GM18520 (cell line): ENCODE measurements around the gene MYL4.
A peak's percentile ranks its signal among the peaks of the same experiment; 100 is the strongest.
"Not testable (repeated sequence)": the region's sequence is repeated elsewhere in the genome, so short reads cannot be mapped to it uniquely, and the experiment has no call there.

Experiments used
- ATAC-seq: cut with Tn5 transposase; IDR thresholded peaks from one replicate; pipeline ENCODE4 v1.9.1; 2021; ENCODE audit not compliant: unreplicated experiment

Gene MYL4

GRCh38 chr17:47192554-47192953, 16.6 kb upstream of the MYL4 start:
- no peak for ATAC-seq

- no peak for ATAC-seq
Observed at GRCh38 chr17:47193931-47194511, 15.1 kb upstream of the MYL4 start.

- no peak for ATAC-seq
Observed at GRCh38 chr17:47197821-47198220, 11.3 kb upstream of the MYL4 start.

- ATAC-seq: no peak
Observed at GRCh38 chr17:47199627-47200324, 9.4 kb upstream of the MYL4 start.

GRCh38 chr17:47200325-47200664, 8.9 kb upstream of the MYL4 start:
- ATAC-seq: no peak

- no peak for ATAC-seq
Observed at GRCh38 chr17:47201166-47201565, 8.0 kb upstream of the MYL4 start.

GRCh38 chr17:47203984-47204721, 5.0 kb upstream of the MYL4 start:
- ATAC-seq: no peak

- ATAC-seq: peak; percentile 40
Observed at GRCh38 chr17:47204722-47205418, 4.3 kb upstream of the MYL4 start.

- ATAC-seq: peak; percentile 22
Observed at GRCh38 chr17:47205419-47205963, 3.7 kb upstream of the MYL4 start.

- no peak for ATAC-seq
Observed at GRCh38 chr17:47207143-47208067, 1.7 kb upstream of the MYL4 start.

GRCh38 chr17:47209499-47209898, 351 bp downstream of the MYL4 start:
- no peak for ATAC-seq

- ATAC-seq: no peak
Observed at GRCh38 chr17:47210105-47210504, 957 bp downstream of the MYL4 start.

GRCh38 chr17:47210779-47211178, 1.6 kb downstream of the MYL4 start:
- no peak for ATAC-seq

GRCh38 chr17:47212458-47212857, 3.3 kb downstream of the MYL4 start:
- no peak for ATAC-seq

GRCh38 chr17:47213540-47213939, 4.4 kb downstream of the MYL4 start:
- no peak for ATAC-seq

- no peak for ATAC-seq
Observed at GRCh38 chr17:47214931-47215330, 5.8 kb downstream of the MYL4 start.

GRCh38 chr17:47216821-47217220, 7.7 kb downstream of the MYL4 start:
- ATAC-seq: not testable (repeated sequence)

GRCh38 chr17:47217279-47217678, 8.1 kb downstream of the MYL4 start:
- not testable (repeated sequence) for ATAC-seq

- ATAC-seq: no peak
Observed at GRCh38 chr17:47218896-47219430, 9.8 kb downstream of the MYL4 start.
